Measurements from ENCODE around the gene PAPPA.

DNA sequence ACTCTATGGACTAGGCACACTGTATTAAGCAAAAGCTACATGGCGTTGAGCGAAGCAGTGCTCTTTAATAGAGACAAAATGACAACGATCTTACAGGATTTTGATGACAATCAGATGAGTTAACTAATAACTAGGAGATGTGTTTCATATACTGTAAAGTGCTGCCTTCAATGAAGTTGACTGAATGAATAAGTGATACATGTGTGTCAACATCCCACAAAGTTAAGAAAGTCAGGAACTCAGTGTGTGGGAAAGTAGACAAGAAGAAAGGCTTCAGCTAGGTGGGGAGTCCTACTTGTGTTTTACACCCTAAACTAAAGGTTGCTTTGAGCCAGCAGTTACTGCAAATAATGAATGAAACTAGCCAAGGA lies 79.6 kb downstream of the PAPPA start:
- TF ChIP-seq, protein P1, sequence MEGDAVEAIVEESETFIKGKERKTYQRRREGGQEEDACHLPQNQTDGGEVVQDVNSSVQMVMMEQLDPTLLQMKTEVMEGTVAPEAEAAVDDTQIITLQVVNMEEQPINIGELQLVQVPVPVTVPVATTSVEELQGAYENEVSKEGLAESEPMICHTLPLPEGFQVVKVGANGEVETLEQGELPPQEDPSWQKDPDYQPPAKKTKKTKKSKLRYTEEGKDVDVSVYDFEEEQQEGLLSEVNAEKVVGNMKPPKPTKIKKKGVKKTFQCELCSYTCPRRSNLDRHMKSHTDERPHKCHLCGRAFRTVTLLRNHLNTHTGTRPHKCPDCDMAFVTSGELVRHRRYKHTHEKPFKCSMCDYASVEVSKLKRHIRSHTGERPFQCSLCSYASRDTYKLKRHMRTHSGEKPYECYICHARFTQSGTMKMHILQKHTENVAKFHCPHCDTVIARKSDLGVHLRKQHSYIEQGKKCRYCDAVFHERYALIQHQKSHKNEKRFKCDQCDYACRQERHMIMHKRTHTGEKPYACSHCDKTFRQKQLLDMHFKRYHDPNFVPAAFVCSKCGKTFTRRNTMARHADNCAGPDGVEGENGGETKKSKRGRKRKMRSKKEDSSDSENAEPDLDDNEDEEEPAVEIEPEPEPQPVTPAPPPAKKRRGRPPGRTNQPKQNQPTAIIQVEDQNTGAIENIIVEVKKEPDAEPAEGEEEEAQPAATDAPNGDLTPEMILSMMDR (IDR thresholded peaks at IDR 0.05), result no peak
- no peak for TF ChIP-seq EP300 (IDR thresholded peaks at IDR 0.05)

All from suprapubic skin (tissue), 3 donors.